Tibial artery (tissue), 4 donors: ENCODE results near the gene CNST.
A peak's percentile ranks its signal among the peaks of the same experiment; 100 is the strongest.
"Not testable (repeated sequence)": the region's sequence is repeated elsewhere in the genome, so short reads cannot be mapped to it uniquely, and the experiment has no call there.

Source experiments
- DNase-seq, 2 donors: peaks; one replicate each; pipeline ENCODE4 v3.0.0-alpha.2; 2019
- H3K27ac ChIP-seq, 2 donors: fragments of 200-600 bp; sonication (generic) in 1 of 2; 1 replicate in 1 of 2; 2 replicates in 1 of 2; pipeline ENCODE4 v1.5.1; 2018 to 2019; ENCODE audit warnings: mild to moderate bottlenecking in 1 of 2
- H3K27me3 ChIP-seq, 2 donors: fragments of 200-600 bp; sonication (generic) in 1 of 2; one replicate each; pipeline versions ENCODE4 v1.5.1 to v1.6.0; 2016 to 2019
- H3K36me3 ChIP-seq, 3 donors: fragments of 200-600 bp; sonication (generic) in 2 of 3; one replicate each; pipeline ENCODE4 v1.5.1; 2016 to 2019; ENCODE audit warnings: mild to moderate bottlenecking in 2 of 3
- H3K4me1 ChIP-seq, 4 donors: fragments of 200-600 bp; sonication (generic) in 2 of 4; 1 replicate in 3 of 4; 2 replicates in 1 of 4; pipeline ENCODE4 v1.5.1; 2016 to 2019
- H3K4me3 ChIP-seq, 2 donors: fragments of 200-600 bp; sonication (generic) in 1 of 2; 1 replicate in 1 of 2; 2 replicates in 1 of 2; pipeline ENCODE4 v1.5.1; 2018 to 2019; ENCODE audit warnings: mild to moderate bottlenecking in 2 of 2
- H3K9me3 ChIP-seq, 3 donors: fragments of 200-600 bp; sonication (generic) in 1 of 3; one replicate each; pipeline ENCODE4 v1.5.1; 2016 to 2019
- intact Hi-C: fragments of 100-400 bp; cut with DNase I; formaldehyde crosslinking; loops from one replicate; pipeline ENCODE4 v1.15.0; 2023; ENCODE audit warnings: low total_unique reads
- TF ChIP-seq, protein P1 (sequence below), 2 experiments: fragments of 200-600 bp in 1 of 2; fragments of 450-650 bp in 1 of 2; IDR thresholded peaks; one replicate each; pipeline ENCODE4 v1.5.1; 2017 to 2019; ENCODE audit warnings: antibody characterized with exemption in 2 of 2, mild to moderate bottlenecking in 1 of 2, moderate library complexity in 1 of 2

Gene CNST

DNA sequence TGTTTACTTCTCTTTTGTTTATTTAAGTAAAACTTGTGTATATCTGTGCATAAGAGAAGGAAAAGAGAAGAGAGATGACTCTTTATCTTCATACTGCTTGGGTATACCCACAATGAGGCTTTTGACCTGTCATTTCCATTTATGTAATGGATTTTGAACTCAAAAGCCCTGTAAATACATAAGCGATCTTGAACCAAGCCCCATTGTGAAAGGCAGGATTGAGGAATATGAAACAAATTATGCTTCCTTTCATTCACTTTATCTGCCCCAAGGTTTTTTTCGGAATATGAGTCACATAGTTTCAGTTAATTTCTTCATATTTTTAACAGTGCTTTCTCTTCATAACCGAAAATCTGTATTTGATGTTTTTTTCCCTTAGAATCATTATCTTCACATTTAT is 21.4 kb downstream of the CNST start:
- no peak overlapping the region for H3K4me3 ChIP-seq
- H3K4me1 ChIP-seq, result peaks cover 0 to 69% (median 23%) of the 10 kb centered on the region in 4 donors
- no peaks in the 10 kb centered on the region for H3K9me3 ChIP-seq
- peak overlapping the region; percentile 60 to 63 for H3K27ac ChIP-seq
- intact Hi-C loops, result no loop called here
- no peaks in the 10 kb centered on the region for H3K27me3 ChIP-seq
- TF ChIP-seq, protein P1, sequence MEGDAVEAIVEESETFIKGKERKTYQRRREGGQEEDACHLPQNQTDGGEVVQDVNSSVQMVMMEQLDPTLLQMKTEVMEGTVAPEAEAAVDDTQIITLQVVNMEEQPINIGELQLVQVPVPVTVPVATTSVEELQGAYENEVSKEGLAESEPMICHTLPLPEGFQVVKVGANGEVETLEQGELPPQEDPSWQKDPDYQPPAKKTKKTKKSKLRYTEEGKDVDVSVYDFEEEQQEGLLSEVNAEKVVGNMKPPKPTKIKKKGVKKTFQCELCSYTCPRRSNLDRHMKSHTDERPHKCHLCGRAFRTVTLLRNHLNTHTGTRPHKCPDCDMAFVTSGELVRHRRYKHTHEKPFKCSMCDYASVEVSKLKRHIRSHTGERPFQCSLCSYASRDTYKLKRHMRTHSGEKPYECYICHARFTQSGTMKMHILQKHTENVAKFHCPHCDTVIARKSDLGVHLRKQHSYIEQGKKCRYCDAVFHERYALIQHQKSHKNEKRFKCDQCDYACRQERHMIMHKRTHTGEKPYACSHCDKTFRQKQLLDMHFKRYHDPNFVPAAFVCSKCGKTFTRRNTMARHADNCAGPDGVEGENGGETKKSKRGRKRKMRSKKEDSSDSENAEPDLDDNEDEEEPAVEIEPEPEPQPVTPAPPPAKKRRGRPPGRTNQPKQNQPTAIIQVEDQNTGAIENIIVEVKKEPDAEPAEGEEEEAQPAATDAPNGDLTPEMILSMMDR (IDR thresholded peaks at IDR 0.05), result no peak
- H3K36me3 ChIP-seq, result peaks cover 0 to 4% (median 0%) of the 10 kb centered on the region in 3 donors
- no peak for DNase-seq

DNA sequence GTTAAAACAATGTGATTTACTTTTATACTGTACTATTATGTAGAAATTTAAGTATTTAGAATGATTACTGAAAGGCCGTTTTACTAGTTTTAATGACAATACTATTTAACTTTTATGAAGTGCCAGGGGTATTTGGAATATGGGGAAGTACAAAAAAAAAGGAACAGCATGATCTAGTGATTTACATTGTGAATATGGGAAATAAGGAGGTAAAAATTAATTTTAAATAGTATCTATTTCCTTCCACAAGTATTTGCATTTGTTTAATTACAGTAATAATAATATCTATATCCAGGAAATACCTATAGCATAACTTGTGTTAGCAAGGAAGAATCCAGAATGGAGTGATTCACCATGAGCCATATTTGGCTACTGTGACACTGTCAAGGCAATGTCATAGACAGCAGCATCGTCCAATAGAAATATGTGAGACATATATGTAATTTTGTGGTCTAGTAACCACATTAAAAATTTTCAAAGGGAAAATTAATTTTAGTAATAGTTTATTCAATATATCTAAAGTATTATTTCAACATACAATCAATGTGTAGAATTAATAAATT is 22.0 kb downstream of the CNST start:
- DNase-seq, result no peak
- Histone ChIP-seq H3K4me3 (no peak overlapping the region), H3K27ac (peak overlapping the region; percentile 60 to 63), H3K4me1 (peaks cover 0 to 69% (median 21%) of the 10 kb centered on the region in 4 donors), H3K36me3 (peaks cover 0 to 4% (median 0%) of the 10 kb centered on the region in 3 donors), H3K27me3 (no peaks in the 10 kb centered on the region), H3K9me3 (no peaks in the 10 kb centered on the region)
- TF ChIP-seq, protein P1 (IDR thresholded peaks at IDR 0.05), result no peak
- intact Hi-C loops, result no loop called here

DNA sequence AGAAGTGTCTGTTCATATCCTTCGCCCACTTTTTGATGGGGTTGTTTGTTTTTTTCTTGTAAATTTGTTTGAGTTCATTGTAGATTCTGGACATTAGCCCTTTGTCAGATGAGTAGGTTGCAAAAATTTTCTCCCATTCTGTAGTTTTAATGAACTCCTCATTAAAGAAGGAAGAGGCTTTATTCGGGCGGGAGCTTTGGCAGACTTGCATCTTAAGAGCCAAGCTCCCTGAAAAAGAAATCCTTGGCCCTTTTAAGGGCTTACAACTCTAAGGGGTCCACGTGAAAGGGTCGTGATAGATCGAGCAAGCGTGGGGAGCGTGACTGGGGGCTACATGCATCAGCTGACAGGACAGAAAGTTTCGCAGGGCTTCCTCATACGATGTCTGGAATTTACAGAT is 23.7 kb downstream of the CNST start:
- H3K27me3 ChIP-seq, DNase-seq, H3K36me3 ChIP-seq, H3K4me3 ChIP-seq, intact Hi-C loops, H3K27ac ChIP-seq, H3K9me3 ChIP-seq: not testable (repeated sequence)
- H3K4me1 ChIP-seq, result peaks cover 0 to 68% (median 18%) of the 10 kb centered on the region in 4 donors

DNA sequence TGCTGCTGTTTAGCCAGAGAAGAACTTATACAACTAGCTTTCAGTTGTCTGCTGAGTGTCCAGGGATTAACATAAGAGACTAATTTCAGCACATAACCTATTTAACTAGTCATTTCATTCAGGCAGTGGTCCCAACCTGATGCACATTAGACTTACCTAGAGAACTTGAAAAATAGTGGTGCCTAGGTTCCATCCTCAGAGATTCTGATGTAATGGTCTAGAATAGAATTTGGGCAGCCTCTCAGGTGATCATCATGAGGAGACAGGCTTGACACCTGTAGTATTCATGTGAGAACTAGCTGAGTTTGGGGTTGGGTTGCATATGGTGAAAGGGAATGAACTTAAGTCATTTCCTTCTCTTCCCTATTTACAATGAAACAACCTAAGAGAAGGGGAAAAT is 24.8 kb downstream of the CNST start:
- DNase-seq, result no peak
- Histone ChIP-seq H3K9me3 (no peaks in the 10 kb centered on the region), H3K27ac (no peak overlapping the region), H3K4me3 (no peak overlapping the region), H3K36me3 (peaks cover 0 to 4% (median 0%) of the 10 kb centered on the region in 3 donors), H3K27me3 (no peaks in the 10 kb centered on the region), H3K4me1 (peaks cover 0 to 68% (median 21%) of the 10 kb centered on the region in 4 donors)
- TF ChIP-seq, protein P1 (IDR thresholded peaks at IDR 0.05), result no peak
- intact Hi-C loops, result no loop called here

DNA sequence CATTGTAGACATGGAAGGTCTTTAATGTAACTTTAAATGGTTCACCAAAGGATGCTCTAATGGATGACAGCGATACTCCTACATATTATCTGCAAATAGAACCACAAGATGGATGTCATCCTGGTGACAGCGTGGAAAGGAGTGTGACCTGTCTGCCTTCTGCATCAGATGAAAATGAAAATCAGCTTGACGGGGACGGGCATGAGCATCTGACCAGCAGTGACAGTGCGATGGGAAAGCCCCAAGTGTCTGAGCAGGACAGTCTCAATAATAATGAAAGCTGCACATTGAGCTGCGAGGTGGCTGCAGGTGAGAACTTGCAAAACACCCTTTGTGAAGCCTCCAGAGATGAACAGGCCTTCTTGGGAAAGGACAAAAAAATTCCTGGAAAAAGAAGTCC is 25.2 kb downstream of the CNST start:
- TF ChIP-seq, protein P1 (IDR thresholded peaks at IDR 0.05), result no peak
- Histone ChIP-seq H3K4me3 (no peak overlapping the region), H3K36me3 (peaks cover 0 to 4% (median 0%) of the 10 kb centered on the region in 3 donors), H3K4me1 (peaks cover 0 to 67% (median 21%) of the 10 kb centered on the region in 4 donors), H3K27me3 (no peaks in the 10 kb centered on the region), H3K9me3 (no peaks in the 10 kb centered on the region), H3K27ac (no peak overlapping the region)
- no peak for DNase-seq
- intact Hi-C loops, result no loop called here

DNA sequence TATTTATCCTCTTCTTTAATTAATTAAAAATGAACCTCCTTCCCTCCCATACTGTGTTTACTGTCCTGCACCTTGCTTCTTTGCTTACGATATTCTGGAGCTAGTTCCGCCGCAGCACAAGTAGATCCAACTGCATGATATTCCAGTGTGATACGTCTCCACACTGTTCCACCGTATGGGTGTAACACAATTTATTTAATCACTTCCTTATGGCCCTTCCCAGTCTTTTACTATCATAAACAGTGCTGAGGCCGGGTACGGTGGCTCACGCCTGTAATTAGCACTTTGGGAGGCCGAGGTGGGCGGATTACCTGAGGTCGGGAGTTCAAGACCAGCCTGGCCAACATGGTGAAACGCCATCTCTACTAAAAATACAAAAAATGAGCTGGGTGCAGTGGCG is 25.7 kb downstream of the CNST start:
- no peak overlapping the region for H3K4me3 ChIP-seq
- TF ChIP-seq, protein P1 (IDR thresholded peaks at IDR 0.05), result no peak
- intact Hi-C loops, result no loop called here

More for the DNA sequence above, 25.7 kb downstream of the CNST start:
- Histone ChIP-seq H3K9me3 (no peaks in the 10 kb centered on the region), H3K27ac (peak overlapping the region; percentile 20 to 41), H3K4me1 (peaks cover 0 to 67% (median 20%) of the 10 kb centered on the region in 4 donors), H3K36me3 (peaks cover 0 to 4% (median 0%) of the 10 kb centered on the region in 3 donors), H3K27me3 (no peaks in the 10 kb centered on the region)
- no peak for DNase-seq
